ENCODE measurements around the gene STAB2.

- TF ChIP-seq CTCF (IDR thresholded peaks at IDR 0.05), result no peak
- TF ChIP-seq EP300 (IDR thresholded peaks at IDR 0.05), result no peak
- TF ChIP-seq POLR2A (IDR thresholded peaks at IDR 0.05), result no peak
- TF ChIP-seq POLR2AphosphoS5 (IDR thresholded peaks at IDR 0.05), result no peak
Observed at GRCh38 chr12:103687253-103687652, 100.2 kb downstream of the STAB2 start.
